Hepatocyte (in vitro differentiated cells): ENCODE results near the gene ENDOD1. TPM values are rescaled to one million over a fixed set of nuclear protein-coding genes. Genes with fewer than 3 reads are reported as not detected.

ENCODE experiments used
- DNase-seq: peaks from one replicate; pipeline ENCODE4 v3.0.0-alpha.2; 2016; ENCODE audit warnings: low spot score
- H2AFZ ChIP-seq: fragments of 200-600 bp; sonication (generic); 2 replicates; pipeline ENCODE4 v1.6.0; 2016; ENCODE audit warnings: antibody characterized with exemption, mild to moderate bottlenecking
- H3K27ac ChIP-seq: fragments of 200-600 bp; sonication (generic); 2 replicates; pipeline ENCODE4 v1.5.1; 2016; ENCODE audit warnings: mild to moderate bottlenecking
- H3K27me3 ChIP-seq: fragments of 200-600 bp; sonication (generic); 2 replicates; pipeline ENCODE4 v1.6.1; 2016
- H3K36me3 ChIP-seq: fragments of 200-600 bp; sonication (generic); replicated peaks from 2 replicates; pipeline ENCODE4 v1.5.1; 2016; ENCODE audit warnings: low read depth; ENCODE audit not compliant: insufficient read depth
- H3K4me1 ChIP-seq: fragments of 200-600 bp; sonication (generic); 2 replicates; pipeline ENCODE4 v1.5.1; 2016; ENCODE audit warnings: mild to moderate bottlenecking, moderate library complexity; ENCODE audit not compliant: insufficient read depth
- H3K4me2 ChIP-seq: fragments of 200-600 bp; sonication (generic); 2 replicates; pipeline ENCODE4 v1.6.0; 2016
- H3K4me3 ChIP-seq: fragments of 200-600 bp; sonication (generic); 2 replicates; pipeline ENCODE4 v1.5.1; 2016; ENCODE audit warnings: mild to moderate bottlenecking
- H3K79me2 ChIP-seq: fragments of 200-600 bp; sonication (generic); 2 replicates; pipeline ENCODE4 v1.6.0; 2017; ENCODE audit warnings: mild to moderate bottlenecking
- H3K9me2 ChIP-seq: fragments of 200-600 bp; sonication (generic); replicated peaks from 2 replicates; pipeline ENCODE4 v1.6.0; 2017; ENCODE audit warnings: mild to moderate bottlenecking; ENCODE audit not compliant: insufficient read depth
- H3K9me3 ChIP-seq: fragments of 200-600 bp; sonication (generic); 2 replicates; pipeline ENCODE4 v1.5.1; 2016; ENCODE audit warnings: low read depth, mild to moderate bottlenecking
- H4K20me1 ChIP-seq: fragments of 200-600 bp; sonication (generic); 2 replicates; pipeline ENCODE4 v1.6.0; 2016; ENCODE audit warnings: mild to moderate bottlenecking; ENCODE audit not compliant: insufficient read depth, poor library complexity, severe bottlenecking
- CTCF ChIP-seq: fragments of 200-600 bp; sonication (generic); IDR thresholded peaks from 2 replicates; pipeline ENCODE4 v1.5.1; 2016; ENCODE audit warnings: antibody characterized with exemption, mild to moderate bottlenecking; ENCODE audit not compliant: poor library complexity
- EZH2 ChIP-seq: fragments of 200-600 bp; sonication (generic); IDR thresholded peaks from 2 replicates; pipeline ENCODE4 v1.6.1; 2016; ENCODE audit warnings: antibody characterized with exemption, mild to moderate bottlenecking, borderline replicate concordance
- EZH2phosphoT487 ChIP-seq: fragments of 200-600 bp; sonication (generic); IDR thresholded peaks from one replicate; pipeline ENCODE4 v1.6.1; 2018; ENCODE audit warnings: antibody characterized with exemption, mild to moderate bottlenecking, low read depth, moderate library complexity; ENCODE audit not compliant: unreplicated experiment, severe bottlenecking
- WGBS: methylation state at CpG from one replicate; pipeline ENCODE4 v1.1.6; 2016; ENCODE audit warnings: low lambda C conversion rate; ENCODE audit errors: missing lambda C conversion rate; 5-methylcytosine and 5-hydroxymethylcytosine counted together
- polyA plus RNA-seq: library from polyadenylated mRNA; unstranded; fragments of >200 nt; fragmentation: Nextera tagmentation; extraction: Ambion mirVana; gene quantifications from 2 replicates; pipeline ENCODE4 v1.2.1, GENCODE V29; 2016
- total RNA-seq: library from RNA; depleted of rRNA; stranded (reverse); fragments of >200 nt; gene quantifications from 2 replicates; pipeline ENCODE4 v1.2.3, GENCODE V29; 2014

Gene ENDOD1
- total and polyA plus RNA-seq, 2 experiments from 2014 or later, result 10.4 to 26.6 TPM

- no peak for DNase-seq
- H3K36me3 ChIP-seq, result no peaks in the 10 kb centered on the region
- H3K79me2 ChIP-seq, result peaks cover 11% of the 10 kb centered on the region
- H3K4me2 ChIP-seq, result no peak overlapping the region
- no peaks in the 10 kb centered on the region for H4K20me1 ChIP-seq
- no peak overlapping the region for H3K4me3 ChIP-seq
- H2AFZ ChIP-seq, result no peak overlapping the region
- H3K4me1 ChIP-seq, result peaks cover 14% of the 10 kb centered on the region
- H3K9me3 ChIP-seq, result no peaks in the 10 kb centered on the region
- no peak overlapping the region for H3K27ac ChIP-seq
- TF ChIP-seq EZH2phosphoT487, result no peak
- TF ChIP-seq CTCF, result no peak
- no peak for TF ChIP-seq EZH2
- H3K27me3 ChIP-seq, result no peaks in the 10 kb centered on the region
- WGBS, result 65% methylated on average over 3 of the region's 3 CpGs
- H3K9me2 ChIP-seq, result no peaks in the 10 kb centered on the region
These were observed 22.4 kb downstream of the ENDOD1 start for GRCh38 chr11:95111923-95112540.

GRCh38 chr11:95115597-95115996, 26.0 kb downstream of the ENDOD1 start:
- H3K9me3 ChIP-seq, result no peaks in the 10 kb centered on the region
- 89% methylated on average over 1 of the region's 1 CpG for WGBS

GRCh38 chr11:95119361-95120060, 29.9 kb downstream of the ENDOD1 start:
- WGBS, result 93% methylated on average over 2 of the region's 2 CpGs

More at GRCh38 chr11:95115597-95115996, 26.0 kb downstream of the ENDOD1 start:
- Histone ChIP-seq H3K9me2 (no peaks in the 10 kb centered on the region), H2AFZ (no peak overlapping the region), H3K4me2 (no peak overlapping the region), H3K4me1 (no peaks in the 10 kb centered on the region), H3K4me3 (no peak overlapping the region), H3K27ac (no peak overlapping the region), H3K36me3 (no peaks in the 10 kb centered on the region), H3K27me3 (no peaks in the 10 kb centered on the region), H3K79me2 (peaks cover 11% of the 10 kb centered on the region), H4K20me1 (no peaks in the 10 kb centered on the region)
- DNase-seq, result no peak
- TF ChIP-seq EZH2 (no peak), EZH2phosphoT487 (no peak), CTCF (no peak)

More at GRCh38 chr11:95119361-95120060, 29.9 kb downstream of the ENDOD1 start:
- H3K36me3 ChIP-seq, result no peaks in the 10 kb centered on the region
- no peak for TF ChIP-seq CTCF
- no peak overlapping the region for H3K4me2 ChIP-seq
- H3K4me1 ChIP-seq, result no peaks in the 10 kb centered on the region
- DNase-seq, result no peak
- H3K27ac ChIP-seq, result no peak overlapping the region
- no peak overlapping the region for H2AFZ ChIP-seq
- no peaks in the 10 kb centered on the region for H3K9me2 ChIP-seq
- H3K4me3 ChIP-seq, result no peak overlapping the region
- no peaks in the 10 kb centered on the region for H4K20me1 ChIP-seq
- H3K27me3 ChIP-seq, result no peaks in the 10 kb centered on the region
- peaks cover 11% of the 10 kb centered on the region for H3K79me2 ChIP-seq
- no peaks in the 10 kb centered on the region for H3K9me3 ChIP-seq
